ENCODE data around the gene GID4. TPM values are rescaled to one million over a fixed set of nuclear protein-coding genes. Genes with fewer than 3 reads are reported as not detected.

Gene GID4
- 10 to 100 TPM; 40.1 to 46.4 (median 41.4) TPM for total RNA-seq

DNA sequence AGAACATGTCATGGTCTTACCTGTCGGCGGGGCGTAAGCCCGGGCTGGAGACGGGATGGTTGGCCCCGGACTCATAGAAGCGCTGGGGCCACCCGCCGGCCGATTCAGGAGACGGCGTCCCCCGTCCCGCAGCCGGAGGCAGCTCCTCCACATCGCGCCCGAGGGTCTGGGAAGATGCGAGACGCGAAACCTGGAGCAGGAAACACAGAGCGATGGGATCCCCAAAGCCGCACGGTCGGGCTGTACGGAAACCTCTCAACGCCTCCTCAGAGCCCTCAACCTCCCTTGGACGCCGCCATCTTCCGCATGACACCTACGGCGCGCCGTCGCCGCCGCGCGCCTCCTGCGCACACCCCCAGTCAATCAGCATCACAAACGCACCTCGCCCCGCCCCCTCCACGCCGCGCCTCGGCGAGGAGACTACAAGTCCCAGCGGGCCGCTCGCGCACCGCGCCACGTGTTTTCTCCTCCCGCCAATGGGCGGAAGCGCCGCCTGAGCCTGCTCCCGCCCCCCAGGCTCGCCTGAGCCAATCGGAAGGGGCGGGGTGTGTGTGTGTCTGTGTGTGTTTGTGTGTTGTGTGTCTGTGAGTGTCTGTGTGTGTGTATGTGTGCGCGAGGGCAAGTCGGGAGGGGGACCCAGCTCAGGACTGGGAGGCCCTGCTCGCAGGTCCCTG is at the start of gene GID4, which contains the start of gene ATPAF2:
Gene GID4, plus strand, starts transcription at position 548 of the 674 bp plus-strand sequence. Its CDS starts 57 bp downstream, at position 605.
Gene ATPAF2, minus strand, starts transcription at position 308 of the 674 bp plus-strand sequence. Its CDS starts 155 bp downstream, at position 153.
- Histone ChIP-seq H3K27ac (peak within 1 kb of the TSS; percentile 87 to 94 (median 92)), H3K4me1 (peaks cover 34 to 45% of the 10 kb centered on the region in 2 donors), H3K4me3 (peak within 1 kb of the TSS; percentile 79 to 95 (median 88)), H3K36me3 (no peaks in the 10 kb centered on the region), H3K27me3 (no peaks in the 10 kb centered on the region), H3K9me3 (no peaks in the 10 kb centered on the region)
- intact Hi-C loops (cut with DNase I; ENCODE audit: low total_unique reads) (loop anchor here (1.0 kb wide), 1 partner anchor 67 kb away; the partner anchor contains the start of genes DRC3 and TOM1L2), in situ Hi-C loops (cut with MboI; ENCODE audit: low sequenced_read_pairs in 4 of 4) (loop anchor here (10.0 to 25.0 kb wide), 4 partner anchors 64 to 364 kb away; partner anchors contain the start of genes DRC3 (in 1 of the 4) and TOM1L2 (in 1 of the 4))
- TF ChIP-seq, protein P1, sequence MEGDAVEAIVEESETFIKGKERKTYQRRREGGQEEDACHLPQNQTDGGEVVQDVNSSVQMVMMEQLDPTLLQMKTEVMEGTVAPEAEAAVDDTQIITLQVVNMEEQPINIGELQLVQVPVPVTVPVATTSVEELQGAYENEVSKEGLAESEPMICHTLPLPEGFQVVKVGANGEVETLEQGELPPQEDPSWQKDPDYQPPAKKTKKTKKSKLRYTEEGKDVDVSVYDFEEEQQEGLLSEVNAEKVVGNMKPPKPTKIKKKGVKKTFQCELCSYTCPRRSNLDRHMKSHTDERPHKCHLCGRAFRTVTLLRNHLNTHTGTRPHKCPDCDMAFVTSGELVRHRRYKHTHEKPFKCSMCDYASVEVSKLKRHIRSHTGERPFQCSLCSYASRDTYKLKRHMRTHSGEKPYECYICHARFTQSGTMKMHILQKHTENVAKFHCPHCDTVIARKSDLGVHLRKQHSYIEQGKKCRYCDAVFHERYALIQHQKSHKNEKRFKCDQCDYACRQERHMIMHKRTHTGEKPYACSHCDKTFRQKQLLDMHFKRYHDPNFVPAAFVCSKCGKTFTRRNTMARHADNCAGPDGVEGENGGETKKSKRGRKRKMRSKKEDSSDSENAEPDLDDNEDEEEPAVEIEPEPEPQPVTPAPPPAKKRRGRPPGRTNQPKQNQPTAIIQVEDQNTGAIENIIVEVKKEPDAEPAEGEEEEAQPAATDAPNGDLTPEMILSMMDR (IDR thresholded peaks at IDR 0.05 in 4 of 5, conservative IDR thresholded peaks at IDR 0.05 in 1 of 5): peak in 1 of 5 experiments; percentile 15
- TF ChIP-seq POLR2A (IDR thresholded peaks at IDR 0.05): peak; percentile 64 to 73
- ATAC-seq (peak; percentile 88 to 94), DNase-seq (peak; percentile 99)

DNA sequence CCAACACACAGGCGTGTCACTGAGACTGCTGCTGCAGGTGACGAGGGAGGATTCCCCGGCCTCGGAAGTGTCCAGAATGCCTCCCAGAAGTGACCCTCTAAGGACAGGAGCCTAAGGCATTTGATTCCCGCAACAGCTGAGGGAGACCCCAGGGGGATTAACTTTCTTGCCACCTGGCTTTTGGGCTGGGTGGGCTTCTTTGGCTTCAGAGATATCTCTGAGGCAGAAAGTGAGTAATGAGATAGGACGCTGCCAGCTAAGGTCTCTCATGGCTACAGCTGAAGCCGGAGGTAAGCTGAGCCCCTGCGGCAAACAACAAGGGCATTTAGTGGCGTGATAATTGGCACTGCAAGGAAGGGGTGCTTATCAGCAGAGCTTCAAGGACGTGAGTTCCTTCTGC is 49.6 kb upstream of the GID4 start:
- Histone ChIP-seq H3K9me3 (no peaks in the 10 kb centered on the region), H3K4me1 (no peaks in the 10 kb centered on the region), H3K4me3 (no peak overlapping the region), H3K36me3 (no peaks in the 10 kb centered on the region), H3K27me3 (no peaks in the 10 kb centered on the region), H3K27ac (no peak overlapping the region)
- in situ Hi-C loops (cut with MboI; ENCODE audit: low sequenced_read_pairs in 4 of 4): loop anchor here in 1 of 4 donors (10.0 kb wide), 1 partner anchor 65 kb away; no protein-coding TSS in a partner anchor
- DNase-seq (no peak), ATAC-seq (no peak)
- TF ChIP-seq POLR2A (IDR thresholded peaks at IDR 0.05): no peak
- TF ChIP-seq, protein P1 (IDR thresholded peaks at IDR 0.05 in 4 of 5, conservative IDR thresholded peaks at IDR 0.05 in 1 of 5): no peak
- intact Hi-C loops (cut with DNase I; ENCODE audit: low total_unique reads): no loop called here

DNA sequence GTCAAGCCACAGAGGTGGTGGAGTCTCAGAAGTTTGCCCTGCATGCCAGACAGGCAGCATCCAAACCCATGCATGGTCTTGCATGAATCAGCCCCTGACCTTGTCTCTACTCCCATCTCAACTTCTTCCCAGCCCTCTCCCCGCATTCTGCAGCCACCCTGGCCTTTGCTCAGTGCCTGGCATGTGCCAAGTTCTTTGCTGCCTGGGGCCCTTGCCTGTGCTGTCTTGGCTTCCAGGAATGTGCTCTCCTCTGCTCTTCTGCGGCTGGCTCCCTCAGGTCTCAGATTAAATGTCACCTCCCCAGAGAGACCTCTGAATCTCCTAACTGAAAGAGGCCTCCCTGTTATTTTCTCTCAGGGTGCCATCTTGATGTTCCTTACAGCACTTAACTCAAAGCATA is 48.9 kb upstream of the GID4 start:
- H3K4me1 ChIP-seq: no peaks in the 10 kb centered on the region
- H3K4me3 ChIP-seq: no peak overlapping the region
- intact Hi-C loops (cut with DNase I; ENCODE audit: low total_unique reads): no loop called here
- no peaks in the 10 kb centered on the region for H3K9me3 ChIP-seq
- DNase-seq (peak in 1 of 2 donors; percentile 46), ATAC-seq (peak; percentile 66 to 80)
- in situ Hi-C loops (cut with MboI; ENCODE audit: low sequenced_read_pairs in 4 of 4): no loop called here
- peak overlapping the region; percentile 32 to 65 (median 46) for H3K27ac ChIP-seq
- TF ChIP-seq, protein P1 (IDR thresholded peaks at IDR 0.05 in 4 of 5, conservative IDR thresholded peaks at IDR 0.05 in 1 of 5): no peak
- TF ChIP-seq POLR2A (IDR thresholded peaks at IDR 0.05): no peak
- H3K27me3 ChIP-seq: no peaks in the 10 kb centered on the region
- H3K36me3 ChIP-seq: no peaks in the 10 kb centered on the region

DNA sequence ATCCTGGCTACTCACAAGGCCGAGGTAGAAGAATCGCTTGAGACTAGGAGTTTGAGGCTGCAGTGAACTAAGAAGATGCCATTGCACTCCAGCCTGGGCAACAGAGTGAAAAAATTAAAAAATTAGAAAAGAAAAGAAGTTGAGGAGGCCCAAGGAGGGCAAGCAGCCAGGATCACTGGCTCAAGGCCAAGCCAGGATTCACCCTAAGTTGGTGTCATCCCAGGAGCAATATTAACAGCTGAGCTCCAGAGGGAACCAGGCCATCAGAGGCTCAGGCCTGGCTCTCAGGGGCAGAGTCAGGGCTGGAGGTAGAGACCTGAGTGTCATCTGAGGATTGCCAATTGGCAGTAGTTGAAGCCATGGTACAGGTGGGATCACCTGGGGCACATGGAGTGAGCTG is 45.8 kb upstream of the GID4 start:
- no peak for ATAC-seq
- H3K4me1 ChIP-seq: no peaks in the 10 kb centered on the region
- in situ Hi-C loops (cut with MboI; ENCODE audit: low sequenced_read_pairs in 4 of 4): no loop called here
- intact Hi-C loops (cut with DNase I; ENCODE audit: low total_unique reads): no loop called here
- H3K9me3 ChIP-seq: no peaks in the 10 kb centered on the region
- no peak overlapping the region for H3K27ac ChIP-seq
- TF ChIP-seq, protein P1 (IDR thresholded peaks at IDR 0.05 in 4 of 5, conservative IDR thresholded peaks at IDR 0.05 in 1 of 5): no peak
- no peak for TF ChIP-seq POLR2A (IDR thresholded peaks at IDR 0.05)
- H3K36me3 ChIP-seq: no peaks in the 10 kb centered on the region
- H3K27me3 ChIP-seq: no peaks in the 10 kb centered on the region
- no peak overlapping the region for H3K4me3 ChIP-seq
- DNase-seq: no peak
